BLaER1 treated with 17β-estradiol and CSF1 and Interleukin-3, amounts not matched to agents 10 nM and 100 nM (cell line): ENCODE data around the gene PKD2L2.

Experiments
- H3K27ac ChIP-seq, 11 experiments: shearing (Covaris generic); formaldehyde crosslinking; 2 replicates each; pipeline ENCODE4 v1.8.1; 2022
- H3K27me3 ChIP-seq, 11 experiments: shearing (Covaris generic); formaldehyde crosslinking; 2 replicates each; pipeline ENCODE4 v1.8.1; 2022
- H3K36me3 ChIP-seq, 11 experiments: shearing (Covaris generic); formaldehyde crosslinking; 2 replicates each; pipeline ENCODE4 v1.8.1; 2022
- H3K4me1 ChIP-seq, 10 experiments: shearing (Covaris generic); formaldehyde crosslinking; 2 replicates each; pipeline ENCODE4 v1.8.1; 2022
- H3K4me2 ChIP-seq, 11 experiments: shearing (Covaris generic); formaldehyde crosslinking; 2 replicates each; pipeline ENCODE4 v1.8.1; 2022
- H3K4me3 ChIP-seq, 10 experiments: shearing (Covaris generic); formaldehyde crosslinking; 2 replicates each; pipeline ENCODE4 v1.8.1; 2022
- H3K9ac ChIP-seq, 11 experiments: shearing (Covaris generic); formaldehyde crosslinking; 2 replicates each; pipeline ENCODE4 v1.8.1; 2022
- H3K9me3 ChIP-seq, 11 experiments: shearing (Covaris generic); formaldehyde crosslinking; replicated peaks in 1 of 11; 2 replicates each; pipeline ENCODE4 v1.8.1; 2022
- H4K20me1 ChIP-seq, 11 experiments: shearing (Covaris generic); formaldehyde crosslinking; 2 replicates each; pipeline ENCODE4 v1.8.1; 2022
- Cebpa-rat ChIP-seq, 11 experiments: shearing (Covaris generic); IDR thresholded peaks; 2 replicates each; pipeline ENCODE4 v1.8.1; 2022

Gene PKD2L2

GRCh38 chr5:137901011-137901817 is 12.0 kb downstream of the PKD2L2 start:
- Histone ChIP-seq H4K20me1 (no peaks in the 10 kb centered on the region), H3K27ac (no peak overlapping the region), H3K27me3 (no peaks in the 10 kb centered on the region), H3K4me3 (no peak overlapping the region), H3K9ac (no peak overlapping the region), H3K4me2 (no peak overlapping the region), H3K9me3 (no peaks in the 10 kb centered on the region), H3K4me1 (peaks cover 0 to 12% (median 3%) of the 10 kb centered on the region in 10 experiments; a peak in 9 of 20 replicates), H3K36me3 (no peaks in the 10 kb centered on the region)
- no peak for TF ChIP-seq Cebpa-rat (IDR thresholded peaks at IDR 0.05)

DNA sequence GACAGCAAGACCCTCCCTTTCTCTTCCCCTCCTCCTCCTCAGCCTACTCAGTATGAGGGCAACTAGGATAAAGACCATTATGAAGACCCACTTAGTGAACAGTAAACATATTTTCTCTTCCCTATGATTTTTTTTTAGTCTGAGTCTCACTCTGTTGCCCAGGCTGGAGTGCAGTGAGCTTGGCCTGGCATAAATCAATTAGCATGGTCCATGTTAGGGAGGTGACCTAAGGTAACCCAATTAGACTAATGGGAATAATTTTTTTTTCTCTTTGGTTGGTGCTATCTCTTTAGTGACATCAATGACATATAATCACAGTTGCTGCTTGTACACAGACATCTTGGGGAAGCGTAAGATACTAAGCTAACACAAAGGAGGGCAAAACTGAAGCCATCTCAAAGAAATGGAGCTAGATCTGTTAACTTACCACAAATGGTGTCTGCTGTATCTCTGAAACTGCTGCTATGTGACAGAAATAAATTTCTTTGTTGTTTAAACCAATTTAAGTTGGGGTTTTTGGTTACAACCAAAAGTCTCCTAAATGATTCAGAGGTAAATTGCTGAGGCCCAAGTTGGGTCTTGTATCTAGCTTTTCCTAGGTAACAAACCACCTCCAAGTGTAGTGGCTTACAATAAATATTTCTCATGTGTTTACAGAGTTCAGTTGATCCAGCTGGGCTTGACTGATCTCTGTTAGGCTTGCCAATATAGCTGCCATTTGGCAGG is 13.3 kb downstream of the PKD2L2 start:
- Histone ChIP-seq H3K27me3 (no peaks in the 10 kb centered on the region), H3K9me3 (no peaks in the 10 kb centered on the region), H3K9ac (no peak overlapping the region), H4K20me1 (no peaks in the 10 kb centered on the region), H3K4me2 (no peak overlapping the region), H3K36me3 (no peaks in the 10 kb centered on the region), H3K4me1 (peaks cover 0 to 11% (median 2%) of the 10 kb centered on the region in 10 experiments; a peak in 9 of 20 replicates), H3K4me3 (no peak overlapping the region), H3K27ac (no peak overlapping the region)
- no peak for TF ChIP-seq Cebpa-rat (IDR thresholded peaks at IDR 0.05)

- Histone ChIP-seq H3K36me3 (no peaks in the 10 kb centered on the region), H3K4me2 (no peak overlapping the region), H3K4me3 (no peak overlapping the region), H3K9ac (no peak overlapping the region), H3K4me1 (no peaks in the 10 kb centered on the region), H3K9me3 (peaks cover 36 to 55% (median 48%) of the 10 kb centered on the region in 11 experiments), H4K20me1 (no peaks in the 10 kb centered on the region), H3K27me3 (no peaks in the 10 kb centered on the region), H3K27ac (no peak overlapping the region)
- TF ChIP-seq Cebpa-rat (IDR thresholded peaks at IDR 0.05) = no peak
Measured at GRCh38 chr5:137914758-137915157, 25.5 kb downstream of the PKD2L2 start.

DNA sequence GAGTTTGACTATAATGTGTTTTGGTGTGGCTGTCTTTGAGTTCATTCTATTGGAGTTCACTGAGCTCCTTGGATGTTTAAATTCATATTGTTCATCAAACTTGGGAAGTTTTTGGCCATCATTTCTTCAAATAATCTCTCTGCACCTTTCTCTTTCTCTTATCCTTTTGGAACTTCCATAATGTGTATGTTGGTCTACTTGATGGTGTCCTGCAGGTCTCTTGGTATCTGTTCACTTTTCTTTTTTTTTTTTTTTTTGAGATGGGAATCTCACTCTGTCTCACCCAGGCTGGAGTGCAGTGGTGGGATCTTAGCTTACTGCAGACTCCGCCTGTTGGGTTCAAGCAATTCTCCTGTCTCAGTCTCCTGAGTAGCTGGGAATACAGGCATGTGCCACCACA is 27.7 kb downstream of the PKD2L2 start:
- H3K4me2 ChIP-seq = no peak overlapping the region

GRCh38 chr5:137921931-137922330 is 32.7 kb downstream of the PKD2L2 start:
- no peaks in the 10 kb centered on the region for H3K4me1 ChIP-seq
- H3K4me2 ChIP-seq = no peak overlapping the region
- H3K36me3 ChIP-seq = peaks cover 0 to 10% (median 0%) of the 10 kb centered on the region in 11 experiments; a peak in 3 of 22 replicates
- no peak overlapping the region for H3K4me3 ChIP-seq
- H3K27ac ChIP-seq = no peak overlapping the region
- no peak for TF ChIP-seq Cebpa-rat (IDR thresholded peaks at IDR 0.05)
- peaks cover 10 to 19% (median 15%) of the 10 kb centered on the region in 11 experiments; a peak in 21 of 22 replicates for H3K9me3 ChIP-seq
- H3K27me3 ChIP-seq = no peaks in the 10 kb centered on the region
- no peak overlapping the region for H3K9ac ChIP-seq
- no peaks in the 10 kb centered on the region for H4K20me1 ChIP-seq

More for the DNA sequence above, 27.7 kb downstream of the PKD2L2 start:
- no peak overlapping the region for H3K4me3 ChIP-seq
- no peaks in the 10 kb centered on the region for H3K36me3 ChIP-seq
- H4K20me1 ChIP-seq = no peaks in the 10 kb centered on the region
- H3K27ac ChIP-seq = no peak overlapping the region
- H3K4me1 ChIP-seq = no peaks in the 10 kb centered on the region
- TF ChIP-seq Cebpa-rat (IDR thresholded peaks at IDR 0.05) = no peak
- peaks cover 27 to 49% (median 40%) of the 10 kb centered on the region in 11 experiments for H3K9me3 ChIP-seq
- no peak overlapping the region for H3K9ac ChIP-seq
- H3K27me3 ChIP-seq = no peaks in the 10 kb centered on the region

DNA sequence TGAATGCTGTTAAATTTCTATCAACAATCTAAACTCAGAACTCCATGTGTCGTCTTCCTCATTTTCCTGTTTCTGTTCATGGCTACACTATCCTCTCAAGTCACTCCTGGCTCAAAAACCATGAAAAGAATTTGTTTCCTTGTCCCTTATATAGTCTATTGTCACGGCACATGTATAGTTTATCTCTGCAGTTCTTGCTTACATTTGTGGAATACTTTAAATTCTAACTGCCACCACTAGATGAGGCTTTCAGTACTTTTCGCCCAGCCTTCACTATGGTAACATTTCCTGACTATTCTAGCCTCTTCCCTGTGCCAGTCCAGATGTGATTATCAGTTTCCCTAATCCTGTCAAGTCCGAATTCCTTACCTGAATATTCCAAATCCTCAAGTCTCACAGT is 34.6 kb downstream of the PKD2L2 start:
- Histone ChIP-seq H3K4me1 (no peaks in the 10 kb centered on the region), H4K20me1 (no peaks in the 10 kb centered on the region), H3K27me3 (no peaks in the 10 kb centered on the region), H3K4me3 (no peak overlapping the region), H3K36me3 (peaks cover 0 to 27% (median 13%) of the 10 kb centered on the region in 11 experiments; a peak in 18 of 22 replicates), H3K9me3 (0 out of 22 replicates have a peak, but pooled peaks cover 0 to under 1% (median 0%) of the 10 kb centered on the region in 11 experiments), H3K4me2 (no peak overlapping the region), H3K27ac (no peak overlapping the region), H3K9ac (no peak overlapping the region)
- TF ChIP-seq Cebpa-rat (IDR thresholded peaks at IDR 0.05) = no peak

DNA sequence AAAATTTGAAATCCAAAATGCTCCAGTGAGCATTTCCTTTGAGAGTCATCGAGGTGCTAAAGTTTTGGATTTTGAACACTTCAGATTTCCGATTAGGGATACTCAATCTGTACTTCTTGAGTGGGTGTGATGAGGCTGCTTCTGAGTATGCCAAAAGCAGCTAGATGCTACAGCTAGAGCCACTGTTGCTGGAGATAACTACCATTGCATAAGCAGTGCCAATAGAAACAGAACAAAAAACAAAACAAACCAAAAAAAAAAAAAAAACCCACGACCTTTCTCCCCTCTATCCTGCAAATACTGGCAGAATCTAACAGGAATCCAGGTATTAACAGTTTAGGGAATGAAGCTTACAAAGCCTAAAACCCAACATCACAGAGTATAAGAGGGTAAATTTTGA is 43.5 kb downstream of the PKD2L2 start:
- Histone ChIP-seq H3K27ac (no peak overlapping the region), H3K4me3 (no peak overlapping the region), H3K9me3 (no peaks in the 10 kb centered on the region), H3K36me3 (peaks cover 12 to 57% (median 26%) of the 10 kb centered on the region in 11 experiments), H3K27me3 (no peaks in the 10 kb centered on the region), H3K4me2 (no peak overlapping the region), H3K4me1 (no peaks in the 10 kb centered on the region), H4K20me1 (0 out of 22 replicates have a peak, but pooled peaks cover 0 to 3% (median 0%) of the 10 kb centered on the region in 11 experiments), H3K9ac (no peak overlapping the region)
- no peak for TF ChIP-seq Cebpa-rat (IDR thresholded peaks at IDR 0.05)

GRCh38 chr5:137933491-137933911 is 44.2 kb downstream of the PKD2L2 start:
- H3K4me2 ChIP-seq = no peak overlapping the region
- no peaks in the 10 kb centered on the region for H3K27me3 ChIP-seq
- H3K27ac ChIP-seq = no peak overlapping the region
- no peak overlapping the region for H3K4me3 ChIP-seq
- H3K9me3 ChIP-seq = no peaks in the 10 kb centered on the region
- 0 out of 22 replicates have a peak, but pooled peaks cover 0 to 3% (median 0%) of the 10 kb centered on the region in 11 experiments for H4K20me1 ChIP-seq
- peaks cover 19 to 57% (median 29%) of the 10 kb centered on the region in 11 experiments for H3K36me3 ChIP-seq
- no peak for TF ChIP-seq Cebpa-rat (IDR thresholded peaks at IDR 0.05)
- no peaks in the 10 kb centered on the region for H3K4me1 ChIP-seq
- no peak overlapping the region for H3K9ac ChIP-seq

GRCh38 chr5:137935190-137935589 is 45.9 kb downstream of the PKD2L2 start:
- Histone ChIP-seq H3K4me2 (no peak overlapping the region), H3K27ac (no peak overlapping the region), H3K27me3 (no peaks in the 10 kb centered on the region), H3K4me1 (no peaks in the 10 kb centered on the region), H3K9ac (no peak overlapping the region), H3K4me3 (no peak overlapping the region), H4K20me1 (0 out of 22 replicates have a peak, but pooled peaks cover 0 to 3% (median 0%) of the 10 kb centered on the region in 11 experiments), H3K36me3 (peaks cover 33 to 62% (median 38%) of the 10 kb centered on the region in 11 experiments), H3K9me3 (no peaks in the 10 kb centered on the region)
- TF ChIP-seq Cebpa-rat (IDR thresholded peaks at IDR 0.05) = no peak
